H1 (cell line): ENCODE measurements around the gene ZBTB20. TPM values are rescaled to one million over a fixed set of nuclear protein-coding genes. Genes with fewer than 3 reads are reported as not detected.

ENCODE experiments used
- BCL11A ChIP-seq, 2 experiments: IDR thresholded peaks; one replicate each; pipeline ENCODE4 v1.6.1; 2011; ENCODE audit warnings: low read depth in 2 of 2, low read length in 2 of 2, mild to moderate bottlenecking in 2 of 2
- CHD7 ChIP-seq: fragments of 300-600 bp; sonication (generic); IDR thresholded peaks from 2 replicates; pipeline ENCODE4 v1.7.1; 2012; ENCODE audit warnings: low read length, moderate library complexity, mild to moderate bottlenecking, inconsistent platforms; ENCODE audit not compliant: insufficient replicate concordance
- HDAC6 ChIP-seq: IDR thresholded peaks from one replicate; pipeline ENCODE4 v1.7.1; 2012; ENCODE audit warnings: low read depth, mild to moderate bottlenecking, inconsistent platforms, low read length, moderate library complexity
- JUND ChIP-seq: IDR thresholded peaks from 2 replicates; pipeline ENCODE4 v1.6.1; 2011; ENCODE audit warnings: mild to moderate bottlenecking, improper control_type of control experiment, low read length
- POU5F1 ChIP-seq: IDR thresholded peaks from 2 replicates; pipeline ENCODE4 v1.6.1; 2011; ENCODE audit warnings: low read depth, mild to moderate bottlenecking, low read length, moderate library complexity
- SP2 ChIP-seq: IDR thresholded peaks from 2 replicates; pipeline ENCODE4 v1.6.1; 2012; ENCODE audit warnings: mild to moderate bottlenecking, low read length, inconsistent platforms
- polyA plus RNA-seq, 7 experiments: library from polyadenylated mRNA; depleted of rRNA in 3 of 7; stranded (reverse) in 5 of 7; unstranded in 2 of 7; fragments of >200 nt in 5 of 7; fragments of 200-250 nt in 2 of 7; gene quantifications; 1 replicate in 5 of 7; 2 replicates in 1 of 7; 4 replicates in 1 of 7; pipeline versions ENCODE4 v1.2.1 to v1.2.3, GENCODE V29; 2011 to 2013; ENCODE audit warnings: missing spikeins in 2 of 7, mixed read lengths in 2 of 7
- total RNA-seq: library from RNA; stranded (reverse); fragmentation: NEBNext Ultra II Directional; extraction: Animal tissue kit (Norgen Biotek cat#: 25700); gene quantifications from 2 replicates; pipeline ENCODE4 v1.2.1, GENCODE V29; 2021
- TF ChIP-seq, protein P1 (sequence below), 3 experiments: IDR thresholded peaks; 1 replicate in 2 of 3; 2 replicates in 1 of 3; pipeline versions ENCODE4 v1.5.1 to v1.6.1; 2011; ENCODE audit warnings: low read length in 3 of 3, mild to moderate bottlenecking in 3 of 3, inconsistent platforms in 2 of 3, low read depth in 1 of 3, moderate library complexity in 1 of 3; ENCODE audit not compliant: insufficient read depth in 1 of 3; ENCODE audit errors: control extremely low read depth in 1 of 3

Gene ZBTB20
- total and polyA plus RNA-seq, 2 of the 8 experiments (the other 6 are each of a cell fraction or from before 2014, with no cell fraction given): 0.35 to 1.3 TPM

DNA sequence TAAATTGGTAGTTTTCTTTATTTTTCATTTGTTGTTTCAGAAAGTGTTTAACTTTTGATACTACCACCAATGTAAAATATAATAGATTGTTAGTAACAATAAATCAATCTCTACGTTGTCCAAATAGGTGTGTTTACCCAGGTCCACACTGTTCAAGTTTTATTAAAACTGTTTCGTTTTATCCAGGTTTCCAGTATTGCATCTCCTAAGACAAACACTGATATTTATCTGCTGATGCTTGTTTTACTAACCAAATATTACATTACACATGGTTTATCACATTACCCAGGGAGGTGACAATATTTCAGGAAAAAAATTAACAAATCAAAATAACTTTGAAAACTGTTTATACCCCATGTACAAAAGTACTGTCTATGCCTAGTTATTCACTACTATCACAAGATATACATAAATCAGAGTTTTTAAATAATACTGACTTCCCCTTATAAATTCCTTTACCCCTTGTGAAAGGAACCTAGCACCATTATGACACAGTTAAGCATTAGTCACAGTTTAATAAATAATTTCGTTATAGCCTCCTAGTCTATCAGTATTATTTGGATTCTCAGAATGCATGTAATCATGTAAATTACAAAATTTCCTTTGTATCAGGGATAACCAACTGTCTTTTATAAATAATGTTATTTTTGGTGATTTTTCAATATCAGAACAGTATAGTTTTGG lies 205.3 kb downstream of the ZBTB20 start (continued):
- TF ChIP-seq, protein P1, sequence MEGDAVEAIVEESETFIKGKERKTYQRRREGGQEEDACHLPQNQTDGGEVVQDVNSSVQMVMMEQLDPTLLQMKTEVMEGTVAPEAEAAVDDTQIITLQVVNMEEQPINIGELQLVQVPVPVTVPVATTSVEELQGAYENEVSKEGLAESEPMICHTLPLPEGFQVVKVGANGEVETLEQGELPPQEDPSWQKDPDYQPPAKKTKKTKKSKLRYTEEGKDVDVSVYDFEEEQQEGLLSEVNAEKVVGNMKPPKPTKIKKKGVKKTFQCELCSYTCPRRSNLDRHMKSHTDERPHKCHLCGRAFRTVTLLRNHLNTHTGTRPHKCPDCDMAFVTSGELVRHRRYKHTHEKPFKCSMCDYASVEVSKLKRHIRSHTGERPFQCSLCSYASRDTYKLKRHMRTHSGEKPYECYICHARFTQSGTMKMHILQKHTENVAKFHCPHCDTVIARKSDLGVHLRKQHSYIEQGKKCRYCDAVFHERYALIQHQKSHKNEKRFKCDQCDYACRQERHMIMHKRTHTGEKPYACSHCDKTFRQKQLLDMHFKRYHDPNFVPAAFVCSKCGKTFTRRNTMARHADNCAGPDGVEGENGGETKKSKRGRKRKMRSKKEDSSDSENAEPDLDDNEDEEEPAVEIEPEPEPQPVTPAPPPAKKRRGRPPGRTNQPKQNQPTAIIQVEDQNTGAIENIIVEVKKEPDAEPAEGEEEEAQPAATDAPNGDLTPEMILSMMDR (IDR thresholded peaks at IDR 0.05; ENCODE audit: control extremely low read depth in 1 of 3, insufficient read depth in 1 of 3, low read depth in 1 of 3, low read length in 3 of 3): no peak
- no peak for TF ChIP-seq CHD7
- TF ChIP-seq BCL11A (IDR thresholded peaks at IDR 0.05; ENCODE audit: low read depth in 2 of 2, low read length in 2 of 2): no peak
- no peak for TF ChIP-seq HDAC6
- no peak for TF ChIP-seq SP2
- TF ChIP-seq POU5F1: no peak
- TF ChIP-seq JUND: no peak
- TF ChIP-seq, all 59 proteins: peak for 0
